ENCODE results near the gene RAB9A.
A peak's percentile ranks its signal among the peaks of the same experiment; 100 is the strongest.

The RAB9A gene

DNA sequence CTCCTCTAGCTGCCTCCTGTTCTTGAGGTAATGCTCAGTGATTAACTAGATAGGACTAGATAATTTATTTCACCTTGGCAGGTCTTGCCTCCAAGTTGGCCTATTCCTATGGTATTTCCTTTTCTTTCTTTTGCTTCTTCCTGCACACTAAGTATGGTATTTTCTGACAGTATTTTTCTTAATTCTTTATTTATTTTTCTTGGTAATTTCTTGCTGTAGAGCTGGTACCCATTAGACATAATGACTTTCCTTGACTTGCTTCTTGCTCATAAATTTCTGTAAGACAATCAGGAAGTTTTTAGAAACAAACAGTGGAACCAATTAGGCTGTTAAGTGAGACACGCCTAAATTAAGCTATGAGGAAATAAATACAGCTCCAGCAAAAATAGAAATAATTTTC, 9.5 kb downstream of the RAB9A start:
- H3K4me3 ChIP-seq (ENCODE audit: low read depth, low read length): no peak overlapping the region
- no peaks in the 10 kb centered on the region; the same call in 1 of the 2 replicates for H3K36me3 ChIP-seq (ENCODE audit: insufficient read depth, low read length)
- H3K4me1 ChIP-seq (ENCODE audit: control insufficient read depth, insufficient read depth, low read length, unreplicated experiment): peaks cover 42% of the 10 kb centered on the region
- H3K79me2 ChIP-seq (ENCODE audit: control insufficient read depth, insufficient read depth, low read length, unreplicated experiment): peaks cover 94% of the 10 kb centered on the region
- H3K27me3 ChIP-seq (ENCODE audit: insufficient read depth, low read length): no peaks in the 10 kb centered on the region
- H3K27ac ChIP-seq (ENCODE audit: low read depth, low read length): no peak overlapping the region
- no peak overlapping the region for H2AFZ ChIP-seq (ENCODE audit: low read length, unreplicated experiment)

DNA sequence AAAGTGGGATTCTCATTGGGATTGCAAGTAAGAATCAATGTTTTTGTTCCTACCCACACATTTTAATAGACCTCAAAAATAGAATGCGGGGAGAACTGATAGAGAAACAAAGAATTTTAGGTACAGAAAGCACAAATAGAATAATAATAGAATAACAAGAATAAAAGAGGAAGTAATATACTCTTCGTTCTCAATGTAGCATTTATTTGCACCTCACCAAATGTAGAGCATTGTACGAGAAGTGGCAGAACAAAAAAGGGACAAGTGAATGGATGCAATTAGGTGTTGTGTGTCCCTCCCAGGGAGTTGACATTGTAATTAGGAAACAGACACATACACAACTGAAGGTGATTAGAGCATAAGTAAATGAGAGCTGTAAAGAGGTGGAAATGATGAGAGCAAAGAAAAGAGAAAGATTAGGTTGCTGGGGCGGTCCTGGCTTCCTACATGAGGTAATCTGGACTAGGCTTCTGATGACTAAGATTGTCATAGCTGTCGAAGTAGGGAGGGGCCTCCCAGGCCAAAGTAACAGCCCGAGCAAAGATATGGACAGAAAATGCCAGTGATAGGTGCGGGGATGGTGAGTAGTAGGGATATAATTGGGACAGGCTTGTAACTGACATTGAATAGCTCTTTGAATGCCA, 10.4 kb downstream of the RAB9A start:
- Histone ChIP-seq H3K27ac (ENCODE audit: low read depth, low read length) (no peak overlapping the region), H3K4me1 (ENCODE audit: control insufficient read depth, insufficient read depth, low read length, unreplicated experiment) (peaks cover 42% of the 10 kb centered on the region), H3K36me3 (ENCODE audit: insufficient read depth, low read length) (no peaks in the 10 kb centered on the region; the same call in 1 of the 2 replicates), H3K4me3 (ENCODE audit: low read depth, low read length) (no peak overlapping the region), H3K79me2 (ENCODE audit: control insufficient read depth, insufficient read depth, low read length, unreplicated experiment) (peaks cover 92% of the 10 kb centered on the region), H2AFZ (ENCODE audit: low read length, unreplicated experiment) (no peak overlapping the region), H3K27me3 (ENCODE audit: insufficient read depth, low read length) (no peaks in the 10 kb centered on the region)

DNA sequence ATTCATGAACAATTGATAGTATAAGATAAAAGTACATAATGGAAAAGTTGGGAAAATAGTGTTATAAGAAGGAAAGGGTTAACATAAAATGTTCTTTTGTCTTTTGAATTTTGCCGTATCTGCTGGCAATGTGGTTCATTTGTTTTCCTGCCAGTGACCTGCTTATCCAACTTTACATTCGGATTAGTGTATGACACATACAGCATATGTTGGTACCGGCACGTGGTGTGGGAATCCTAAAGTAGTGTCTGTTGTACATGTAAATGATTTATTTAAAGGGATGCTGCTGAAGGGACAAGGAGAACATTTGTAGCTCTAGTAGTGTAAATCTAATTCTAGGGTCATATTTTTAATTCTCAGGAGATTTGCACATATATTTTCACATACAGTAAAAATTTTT, 11.5 kb downstream of the RAB9A start:
- peaks cover 85% of the 10 kb centered on the region for H3K79me2 ChIP-seq (ENCODE audit: control insufficient read depth, insufficient read depth, low read length, unreplicated experiment)

DNA sequence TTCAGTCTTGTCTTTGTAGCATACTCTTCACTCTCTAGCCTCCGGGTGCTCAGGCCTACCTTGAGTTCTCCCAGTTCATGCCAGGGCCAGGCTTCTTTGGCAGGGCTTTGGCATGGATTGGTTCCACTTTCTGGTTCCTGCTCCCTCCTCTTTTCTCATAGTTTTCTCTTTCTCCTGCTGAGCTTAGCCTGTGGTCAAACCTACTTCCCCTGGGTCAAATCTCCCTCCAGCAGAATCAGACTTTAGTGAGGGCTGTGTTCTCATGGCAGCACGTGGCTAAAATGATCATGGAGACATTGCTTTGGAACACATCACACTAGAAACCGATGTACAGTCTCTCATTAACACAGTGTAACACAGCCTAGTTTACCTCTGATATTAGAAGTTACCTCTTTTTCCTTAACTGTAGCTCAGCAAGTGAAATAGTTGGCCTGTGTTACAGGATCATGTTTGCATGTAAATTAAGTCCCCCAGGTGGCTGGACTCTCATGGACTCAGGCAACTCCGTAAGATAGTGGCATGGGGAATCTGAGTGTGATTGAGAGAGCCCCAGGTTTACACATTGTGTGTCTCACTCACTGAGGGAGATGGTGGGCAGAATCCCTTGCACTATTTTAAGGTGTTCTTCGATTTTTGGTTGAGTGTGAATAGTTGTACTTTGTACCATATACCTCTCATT, 13.3 kb downstream of the RAB9A start:
- H3K27ac ChIP-seq (ENCODE audit: low read depth, low read length): no peak overlapping the region
- no peaks in the 10 kb centered on the region; the same call in 1 of the 2 replicates for H3K36me3 ChIP-seq (ENCODE audit: insufficient read depth, low read length)
- H3K79me2 ChIP-seq (ENCODE audit: control insufficient read depth, insufficient read depth, low read length, unreplicated experiment): peaks cover 78% of the 10 kb centered on the region
- no peaks in the 10 kb centered on the region for H3K27me3 ChIP-seq (ENCODE audit: insufficient read depth, low read length)
- peaks cover 33% of the 10 kb centered on the region for H3K4me1 ChIP-seq (ENCODE audit: control insufficient read depth, insufficient read depth, low read length, unreplicated experiment)
- no peak overlapping the region for H2AFZ ChIP-seq (ENCODE audit: low read length, unreplicated experiment)
- H3K4me3 ChIP-seq (ENCODE audit: low read depth, low read length): no peak overlapping the region

More for the DNA sequence above, 11.5 kb downstream of the RAB9A start:
- Histone ChIP-seq H3K4me3 (ENCODE audit: low read depth, low read length) (no peak overlapping the region), H2AFZ (ENCODE audit: low read length, unreplicated experiment) (no peak overlapping the region), H3K27ac (ENCODE audit: low read depth, low read length) (no peak overlapping the region), H3K27me3 (ENCODE audit: insufficient read depth, low read length) (no peaks in the 10 kb centered on the region), H3K36me3 (ENCODE audit: insufficient read depth, low read length) (no peaks in the 10 kb centered on the region; the same call in 1 of the 2 replicates), H3K4me1 (ENCODE audit: control insufficient read depth, insufficient read depth, low read length, unreplicated experiment) (peaks cover 33% of the 10 kb centered on the region)

DNA sequence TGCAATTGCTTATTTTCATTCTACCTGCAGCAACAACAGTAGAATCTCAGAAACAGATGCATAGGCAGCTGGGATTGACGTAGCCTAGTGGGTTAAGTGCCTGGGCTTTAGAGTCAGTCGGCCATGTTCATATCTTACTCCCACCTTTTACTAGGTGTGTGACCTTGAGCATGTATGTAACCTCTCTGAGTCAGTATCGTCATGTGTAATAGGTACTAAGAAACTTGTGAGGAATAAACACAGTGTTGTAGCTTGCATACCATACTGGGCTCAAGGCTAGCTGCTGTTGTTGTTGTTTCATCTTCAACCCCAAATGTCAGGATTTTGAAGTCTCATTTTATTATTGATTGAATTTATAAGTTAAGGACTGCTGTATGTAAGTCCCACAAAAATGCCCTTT, 14.2 kb downstream of the RAB9A start:
- Histone ChIP-seq H3K27me3 (ENCODE audit: insufficient read depth, low read length) (no peaks in the 10 kb centered on the region), H3K79me2 (ENCODE audit: control insufficient read depth, insufficient read depth, low read length, unreplicated experiment) (peaks cover 79% of the 10 kb centered on the region), H3K36me3 (ENCODE audit: insufficient read depth, low read length) (no peaks in the 10 kb centered on the region), H2AFZ (ENCODE audit: low read length, unreplicated experiment) (no peak overlapping the region), H3K27ac (ENCODE audit: low read depth, low read length) (peak overlapping the region; percentile 4; the same call in 1 of the 2 replicates), H3K4me1 (ENCODE audit: control insufficient read depth, insufficient read depth, low read length, unreplicated experiment) (peaks cover 33% of the 10 kb centered on the region), H3K4me3 (ENCODE audit: low read depth, low read length) (no peak overlapping the region)

DNA sequence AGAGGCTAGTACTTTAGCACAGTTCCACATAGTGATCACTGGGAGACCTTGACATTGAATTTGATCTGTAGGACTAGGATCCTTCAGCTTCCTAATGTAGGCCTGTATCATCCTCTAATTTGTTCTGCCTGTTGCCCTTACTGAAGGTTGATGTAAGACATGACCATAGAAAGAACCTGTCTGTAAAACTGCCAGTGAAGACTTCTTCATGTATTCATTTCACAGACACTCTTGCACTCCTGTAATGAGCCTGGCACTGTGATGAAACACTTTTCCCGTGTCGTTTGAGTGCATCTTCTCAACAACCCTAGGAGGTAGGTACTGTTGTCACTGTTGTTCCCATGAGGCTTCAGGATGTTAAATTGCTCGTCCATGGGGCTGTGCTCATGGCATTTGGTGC, 14.7 kb downstream of the RAB9A start:
- peak overlapping the region; percentile 4; the same call in 1 of the 2 replicates for H3K27ac ChIP-seq (ENCODE audit: low read depth, low read length)
- no peak overlapping the region for H2AFZ ChIP-seq (ENCODE audit: low read length, unreplicated experiment)
- H3K36me3 ChIP-seq (ENCODE audit: insufficient read depth, low read length): peaks cover under 1% of the 10 kb centered on the region; the same call in 1 of the 2 replicates
- H3K27me3 ChIP-seq (ENCODE audit: insufficient read depth, low read length): no peaks in the 10 kb centered on the region
- peaks cover 28% of the 10 kb centered on the region for H3K4me1 ChIP-seq (ENCODE audit: control insufficient read depth, insufficient read depth, low read length, unreplicated experiment)
- peaks cover 76% of the 10 kb centered on the region for H3K79me2 ChIP-seq (ENCODE audit: control insufficient read depth, insufficient read depth, low read length, unreplicated experiment)
- no peak overlapping the region for H3K4me3 ChIP-seq (ENCODE audit: low read depth, low read length)

DNA sequence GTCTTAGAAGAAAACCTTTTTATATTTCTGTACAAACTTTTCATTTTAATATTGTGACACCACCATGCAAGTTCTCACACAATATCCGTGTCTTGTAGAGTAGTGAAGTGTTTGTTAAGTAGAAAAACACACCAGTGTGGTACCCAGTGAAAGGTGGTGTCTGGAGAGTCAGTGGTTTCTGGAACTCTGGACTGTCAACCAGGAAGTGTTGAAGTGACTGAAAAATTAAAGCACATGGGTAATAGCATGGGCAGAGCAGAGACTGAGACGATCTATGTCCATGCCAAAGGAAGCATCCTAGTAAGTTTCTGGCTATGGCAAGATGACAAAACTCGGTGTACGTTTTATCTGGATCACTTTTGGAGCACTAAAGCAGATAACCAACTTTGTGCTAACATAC, 22.2 kb downstream of the RAB9A start:
- peaks cover 34% of the 10 kb centered on the region for H3K36me3 ChIP-seq (ENCODE audit: insufficient read depth, low read length)

DNA sequence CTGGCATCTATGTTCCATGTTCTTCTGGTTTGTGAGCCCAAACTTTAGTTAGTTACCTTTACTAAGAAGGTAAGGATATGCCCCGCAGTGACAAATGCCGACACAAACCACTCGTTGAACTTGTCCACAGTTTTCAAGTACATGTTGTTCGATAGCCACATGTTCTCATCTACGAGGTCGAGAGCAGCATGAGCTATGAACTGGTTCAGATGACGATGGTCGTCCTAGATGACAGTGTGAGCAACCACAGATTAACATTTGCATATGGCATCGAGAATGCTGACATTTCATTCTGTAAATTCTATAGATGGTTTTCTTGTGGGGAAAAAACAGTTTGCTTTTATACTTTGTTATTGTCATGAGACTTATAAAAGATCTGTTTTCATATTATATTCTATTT, 27.5 kb downstream of the RAB9A start:
- Histone ChIP-seq H3K27me3 (ENCODE audit: insufficient read depth, low read length) (no peaks in the 10 kb centered on the region), H3K27ac (ENCODE audit: low read depth, low read length) (no peak overlapping the region), H3K36me3 (ENCODE audit: insufficient read depth, low read length) (peaks cover 32% of the 10 kb centered on the region), H3K4me3 (ENCODE audit: low read depth, low read length) (no peak overlapping the region), H2AFZ (ENCODE audit: low read length, unreplicated experiment) (no peak overlapping the region), H3K4me1 (ENCODE audit: control insufficient read depth, insufficient read depth, low read length, unreplicated experiment) (peaks cover 24% of the 10 kb centered on the region), H3K79me2 (ENCODE audit: control insufficient read depth, insufficient read depth, low read length, unreplicated experiment) (peaks cover 20% of the 10 kb centered on the region)

More for the DNA sequence above, 22.2 kb downstream of the RAB9A start:
- no peak overlapping the region for H3K27ac ChIP-seq (ENCODE audit: low read depth, low read length)
- no peaks in the 10 kb centered on the region for H3K4me1 ChIP-seq (ENCODE audit: control insufficient read depth, insufficient read depth, low read length, unreplicated experiment)
- H2AFZ ChIP-seq (ENCODE audit: low read length, unreplicated experiment): no peak overlapping the region
- H3K27me3 ChIP-seq (ENCODE audit: insufficient read depth, low read length): no peaks in the 10 kb centered on the region
- H3K79me2 ChIP-seq (ENCODE audit: control insufficient read depth, insufficient read depth, low read length, unreplicated experiment): peaks cover 35% of the 10 kb centered on the region
- no peak overlapping the region for H3K4me3 ChIP-seq (ENCODE audit: low read depth, low read length)

DNA sequence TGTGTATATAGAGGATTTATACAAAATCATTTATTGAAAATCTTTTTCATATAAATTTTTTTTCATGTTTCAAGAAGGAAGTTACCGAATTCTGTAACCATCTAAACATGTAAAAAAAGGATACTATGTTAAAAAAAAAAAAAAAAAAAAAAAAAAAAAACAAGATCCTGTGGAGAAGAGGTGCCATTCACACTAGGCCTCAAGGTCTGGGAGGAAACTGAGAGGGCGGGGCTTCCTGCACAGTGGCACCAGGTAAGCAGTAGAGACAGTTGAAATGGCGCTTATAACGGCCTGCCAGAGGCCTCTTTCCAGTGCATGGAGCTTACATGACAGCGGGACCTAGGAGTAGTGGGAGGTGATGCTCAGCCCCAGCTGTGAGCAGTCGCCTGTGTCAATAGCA, 28.0 kb downstream of the RAB9A start:
- H2AFZ ChIP-seq (ENCODE audit: low read length, unreplicated experiment): no peak overlapping the region
- H3K79me2 ChIP-seq (ENCODE audit: control insufficient read depth, insufficient read depth, low read length, unreplicated experiment): peaks cover 22% of the 10 kb centered on the region
- H3K4me1 ChIP-seq (ENCODE audit: control insufficient read depth, insufficient read depth, low read length, unreplicated experiment): peaks cover 28% of the 10 kb centered on the region
- H3K27me3 ChIP-seq (ENCODE audit: insufficient read depth, low read length): no peaks in the 10 kb centered on the region
- peak overlapping the region; percentile 99; the same call in 1 of the 2 replicates for H3K27ac ChIP-seq (ENCODE audit: low read depth, low read length)
- H3K36me3 ChIP-seq (ENCODE audit: insufficient read depth, low read length): peaks cover 29% of the 10 kb centered on the region
- H3K4me3 ChIP-seq (ENCODE audit: low read depth, low read length): no peak overlapping the region

DNA sequence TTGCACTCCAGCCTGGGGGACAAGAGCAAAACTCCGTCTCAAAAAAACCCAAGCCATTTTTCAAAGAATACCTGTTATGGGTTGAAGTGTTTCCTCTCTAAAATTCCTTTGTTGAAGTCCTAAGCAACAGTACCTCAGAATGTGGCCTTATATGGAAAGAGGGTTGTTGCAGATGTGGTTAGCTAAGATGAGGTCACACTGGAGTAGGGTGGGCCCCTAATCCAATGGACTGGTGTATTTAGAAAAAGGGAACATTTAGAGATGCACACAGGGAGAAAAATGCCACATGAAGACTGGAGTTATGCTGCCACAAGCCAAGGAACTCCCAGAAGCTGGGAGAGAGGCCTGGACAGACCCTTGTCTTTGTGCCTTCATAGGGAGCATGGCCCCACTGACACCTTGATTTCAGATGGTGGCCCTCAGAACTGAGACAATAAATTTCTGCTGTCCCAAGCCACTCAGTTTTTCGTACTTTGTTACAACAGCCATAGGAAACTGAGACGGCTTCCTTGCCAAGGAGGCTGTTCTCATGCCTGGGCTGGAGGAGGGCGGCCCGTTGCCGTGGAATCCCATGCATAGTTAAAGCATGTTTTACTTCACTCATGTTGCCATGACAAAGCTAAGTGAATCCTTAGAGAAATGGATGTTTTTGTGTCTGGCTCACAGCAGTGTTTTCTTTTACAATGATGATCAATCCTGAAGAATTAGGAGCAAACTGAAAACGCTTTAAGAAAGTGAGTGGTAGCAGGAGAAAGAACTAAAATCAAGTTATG, 29.0 kb downstream of the RAB9A start:
- Histone ChIP-seq H3K27ac (ENCODE audit: low read depth, low read length) (peak overlapping the region; percentile 99), H3K36me3 (ENCODE audit: insufficient read depth, low read length) (peaks cover 26% of the 10 kb centered on the region), H3K27me3 (ENCODE audit: insufficient read depth, low read length) (no peaks in the 10 kb centered on the region), H3K4me3 (ENCODE audit: low read depth, low read length) (0 out of 2 replicates have a peak overlapping the region, but pooled peaks have one; percentile 16), H2AFZ (ENCODE audit: low read length, unreplicated experiment) (no peak overlapping the region), H3K79me2 (ENCODE audit: control insufficient read depth, insufficient read depth, low read length, unreplicated experiment) (peaks cover 26% of the 10 kb centered on the region), H3K4me1 (ENCODE audit: control insufficient read depth, insufficient read depth, low read length, unreplicated experiment) (peaks cover 33% of the 10 kb centered on the region)

Data from ACC112 (cell line).